Stomach (tissue), 9 donors: Measurements from ENCODE around the gene KLHL18. TPM values are rescaled to one million over a fixed set of nuclear protein-coding genes. Genes with fewer than 3 reads are reported as not detected.
"Not testable (repeated sequence)": the region's sequence is repeated elsewhere in the genome, so short reads cannot be mapped to it uniquely, and the experiment has no call there.

Experiments used
- DNase-seq, 2 donors: peaks; one replicate each; pipeline versions ENCODE4 v3.0.0 to v3.0.0-alpha.2; 2013 to 2019
- H3K27ac ChIP-seq, 5 donors: fragments of 200-600 bp in 4 of 5; sonication (generic) in 4 of 5; one replicate each; pipeline ENCODE4 v1.5.1; 2013 to 2019; ENCODE audit warnings: mild to moderate bottlenecking in 1 of 5, moderate library complexity in 1 of 5
- H3K27me3 ChIP-seq, 3 donors: fragments of 200-600 bp; sonication (generic); one replicate each; pipeline ENCODE4 v1.5.1; 2017 to 2019; ENCODE audit warnings: mixed run types in 1 of 3
- H3K36me3 ChIP-seq, 4 donors: fragments of 200-600 bp; sonication (generic); 1 replicate in 3 of 4; 2 replicates in 1 of 4; pipeline ENCODE4 v1.5.1; 2016 to 2019
- H3K4me1 ChIP-seq, 4 donors: fragments of 200-600 bp; sonication (generic); one replicate each; pipeline ENCODE4 v1.5.1; 2016 to 2019
- H3K4me3 ChIP-seq, 4 donors: fragments of 200-600 bp; sonication (generic) in 3 of 4; one replicate each; pipeline ENCODE4 v1.5.1; 2016 to 2019; ENCODE audit warnings: mild to moderate bottlenecking in 1 of 4
- H3K9me3 ChIP-seq, 4 donors: fragments of 200-600 bp; sonication (generic); one replicate each; pipeline ENCODE4 v1.5.1; 2016 to 2019
- EP300 ChIP-seq: sonication (generic); formaldehyde crosslinking; IDR thresholded peaks from one replicate; pipeline ENCODE4 v1.6.1; 2017; ENCODE audit warnings: antibody characterized with exemption
- POLR2A ChIP-seq, 4 donors: fragments of 450-650 bp; IDR thresholded peaks; one replicate each; pipeline ENCODE4 v1.6.1; 2016; ENCODE audit warnings: antibody characterized with exemption in 4 of 4, control low read depth in 2 of 4, mild to moderate bottlenecking in 1 of 4, moderate library complexity in 1 of 4
- POLR2AphosphoS5 ChIP-seq, 3 donors: sonication (generic); formaldehyde crosslinking; IDR thresholded peaks; one replicate each; pipeline ENCODE4 v1.6.1; 2016; ENCODE audit warnings: antibody characterized with exemption in 3 of 3
- WGBS, 5 donors: extraction: QIAGEN DNeasy Blood & Tissue Kit in 3 of 5; methylation state at CpG; one replicate each; pipeline versions ENCODE4 v1.1.5 to v1.1.7; 2013 to 2018; 5-methylcytosine and 5-hydroxymethylcytosine counted together
- intact Hi-C: fragments of 100-400 bp; cut with DNase I; formaldehyde crosslinking; loops from one replicate; pipeline ENCODE4 v1.15.1; 2023; ENCODE audit warnings: low total_unique reads
- polyA plus RNA-seq, 3 donors: library from polyadenylated mRNA; stranded (reverse); fragments of 200-250 nt; gene quantifications; one replicate each; pipeline ENCODE4 v1.2.3, GENCODE V29; 2013
- total RNA-seq, 5 donors: library from RNA; depleted of rRNA; stranded (reverse); fragments of >200 nt; gene quantifications; one replicate each; pipeline versions ENCODE4 v1.1.0 to v1.2.3, GENCODE V29; 2014 to 2016
- TF ChIP-seq, protein P1 (sequence below), 7 experiments: fragments of 450-650 bp in 4 of 7; fragments of 200-600 bp in 3 of 7; sonication (generic) in 3 of 7; IDR thresholded peaks; one replicate each; pipeline ENCODE4 v1.5.1; 2016 to 2019; ENCODE audit warnings: antibody characterized with exemption in 7 of 7, control low read depth in 2 of 7, mild to moderate bottlenecking in 1 of 7
- donor health status: healthy with polysubstance abuse.
- donor health status: Bipolar disorder and iron deficiency.
- donor health status: healthy.

The KLHL18 gene
- total and polyA plus RNA-seq, 8 donors = 7.6 to 29.8 (median 17.6) TPM

DNA sequence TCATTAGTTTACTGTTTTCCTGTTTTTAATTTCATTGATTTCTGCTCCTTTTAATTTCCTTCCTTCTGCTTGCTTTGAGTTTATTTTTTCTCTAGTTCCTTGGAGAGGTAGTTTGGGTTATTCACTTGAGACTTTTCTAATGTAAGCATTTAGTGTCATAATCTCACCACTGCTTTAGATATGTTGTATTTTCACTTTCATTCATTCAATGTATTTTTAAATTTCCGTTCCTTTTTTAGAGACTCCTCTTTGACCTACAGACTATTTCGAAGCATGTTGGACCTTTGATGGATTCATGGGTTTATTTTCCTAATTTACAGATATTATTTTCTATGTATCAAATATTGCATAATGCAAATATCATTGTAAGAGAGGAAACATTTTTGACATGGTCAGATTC is 23.3 kb downstream of the KLHL18 start:
- TF ChIP-seq, protein P1, sequence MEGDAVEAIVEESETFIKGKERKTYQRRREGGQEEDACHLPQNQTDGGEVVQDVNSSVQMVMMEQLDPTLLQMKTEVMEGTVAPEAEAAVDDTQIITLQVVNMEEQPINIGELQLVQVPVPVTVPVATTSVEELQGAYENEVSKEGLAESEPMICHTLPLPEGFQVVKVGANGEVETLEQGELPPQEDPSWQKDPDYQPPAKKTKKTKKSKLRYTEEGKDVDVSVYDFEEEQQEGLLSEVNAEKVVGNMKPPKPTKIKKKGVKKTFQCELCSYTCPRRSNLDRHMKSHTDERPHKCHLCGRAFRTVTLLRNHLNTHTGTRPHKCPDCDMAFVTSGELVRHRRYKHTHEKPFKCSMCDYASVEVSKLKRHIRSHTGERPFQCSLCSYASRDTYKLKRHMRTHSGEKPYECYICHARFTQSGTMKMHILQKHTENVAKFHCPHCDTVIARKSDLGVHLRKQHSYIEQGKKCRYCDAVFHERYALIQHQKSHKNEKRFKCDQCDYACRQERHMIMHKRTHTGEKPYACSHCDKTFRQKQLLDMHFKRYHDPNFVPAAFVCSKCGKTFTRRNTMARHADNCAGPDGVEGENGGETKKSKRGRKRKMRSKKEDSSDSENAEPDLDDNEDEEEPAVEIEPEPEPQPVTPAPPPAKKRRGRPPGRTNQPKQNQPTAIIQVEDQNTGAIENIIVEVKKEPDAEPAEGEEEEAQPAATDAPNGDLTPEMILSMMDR (IDR thresholded peaks at IDR 0.05) = no peak
- TF ChIP-seq POLR2AphosphoS5 (IDR thresholded peaks at IDR 0.05) (no peak), EP300 (no peak), POLR2A (IDR thresholded peaks at IDR 0.05) (no peak)
- 80 to 88% (median 82%) methylated on average over 2 of the region's 2 CpGs for WGBS, 5 donors
- H3K4me3 ChIP-seq = no peak overlapping the region
- intact Hi-C loops = no loop called here
- no peaks in the 10 kb centered on the region for H3K27me3 ChIP-seq
- H3K27ac ChIP-seq = no peak overlapping the region
- DNase-seq = no peak
- H3K9me3 ChIP-seq = no peaks in the 10 kb centered on the region
- peaks cover 0 to 39% (median 32%) of the 10 kb centered on the region in 4 donors for H3K36me3 ChIP-seq
- H3K4me1 ChIP-seq = no peaks in the 10 kb centered on the region

DNA sequence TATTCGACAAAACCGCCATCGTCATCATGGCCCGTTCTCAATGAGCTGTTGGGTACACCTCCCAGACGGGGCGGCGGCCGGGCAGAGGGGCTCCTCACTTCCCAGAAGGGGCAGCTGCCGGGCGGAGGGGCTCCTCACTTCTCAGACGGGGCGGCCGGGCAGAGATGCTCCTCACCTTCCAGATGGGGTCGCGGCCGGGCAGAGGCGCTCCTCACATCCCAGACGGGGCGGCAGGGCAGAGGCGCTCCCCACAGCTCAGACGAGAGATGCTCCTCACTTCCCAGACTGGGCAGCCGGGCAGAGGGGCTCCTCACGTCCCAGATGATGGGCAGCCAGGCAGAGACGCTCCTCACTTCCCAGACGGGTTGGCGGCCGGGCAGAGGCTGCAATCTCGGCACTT is 26.5 kb downstream of the KLHL18 start:
- DNase-seq, intact Hi-C loops, H3K9me3 ChIP-seq, H3K4me3 ChIP-seq, H3K27me3 ChIP-seq, H3K4me1 ChIP-seq, H3K27ac ChIP-seq: not testable (repeated sequence)
- H3K36me3 ChIP-seq = peaks cover 0 to 12% (median 6%) of the 10 kb centered on the region in 4 donors
- 97 to 99% (median 98%) methylated on average over 21 to 27 of the region's 28 CpGs for WGBS, 5 donors

DNA sequence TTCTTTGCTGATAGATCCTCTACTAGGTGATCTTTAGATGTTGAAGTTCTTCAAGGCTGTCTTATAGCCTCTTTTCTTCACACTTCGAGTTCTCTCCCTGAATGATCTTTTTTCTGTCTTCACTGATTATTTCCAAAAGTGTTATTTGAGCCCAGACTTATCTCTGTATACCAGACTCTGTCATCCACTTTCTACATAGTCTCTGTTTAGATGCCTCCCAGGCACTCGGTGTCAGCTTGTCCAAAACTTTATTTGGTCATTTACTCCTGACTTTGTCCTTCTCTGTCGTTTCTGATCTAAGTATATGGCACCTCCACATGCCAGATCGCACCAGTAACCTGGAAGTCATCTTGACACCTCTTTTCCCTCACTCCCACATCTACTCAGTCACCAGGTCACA is 27.6 kb downstream of the KLHL18 start:
- Histone ChIP-seq H3K27me3 (no peaks in the 10 kb centered on the region), H3K9me3 (no peaks in the 10 kb centered on the region), H3K36me3 (peaks cover 0 to 11% (median 4%) of the 10 kb centered on the region in 4 donors), H3K4me1 (peaks cover 0 to 18% (median 13%) of the 10 kb centered on the region in 4 donors), H3K27ac (no peak overlapping the region), H3K4me3 (no peak overlapping the region)
- DNase-seq = no peak
- intact Hi-C loops = no loop called here
- 92 to 96% (median 93%) methylated on average over 4 of the region's 4 CpGs for WGBS, 5 donors
- no peak for TF ChIP-seq POLR2AphosphoS5 (IDR thresholded peaks at IDR 0.05)
- TF ChIP-seq EP300 = no peak
- TF ChIP-seq POLR2A (IDR thresholded peaks at IDR 0.05) = no peak
- TF ChIP-seq, protein P1 (IDR thresholded peaks at IDR 0.05) = no peak

GRCh38 chr3:47313341-47314055 is 30.8 kb downstream of the KLHL18 start:
- 81 to 100% (median 93%) methylated on average over 1 of the region's 1 CpG for WGBS, 5 donors
- no peaks in the 10 kb centered on the region for H3K27me3 ChIP-seq
- TF ChIP-seq POLR2A (IDR thresholded peaks at IDR 0.05) (no peak), POLR2AphosphoS5 (IDR thresholded peaks at IDR 0.05) (no peak), EP300 (no peak)
- TF ChIP-seq, protein P1 (IDR thresholded peaks at IDR 0.05) = no peak
- H3K4me1 ChIP-seq = peaks cover 0 to 28% (median 14%) of the 10 kb centered on the region in 4 donors
- no peak for DNase-seq
- intact Hi-C loops = no loop called here
- H3K36me3 ChIP-seq = peaks cover 0 to 6% (median 0%) of the 10 kb centered on the region in 4 donors
- no peak overlapping the region for H3K27ac ChIP-seq
- H3K9me3 ChIP-seq = no peaks in the 10 kb centered on the region
- H3K4me3 ChIP-seq = no peak overlapping the region
